Ammon's horn (tissue), 1 donor: ENCODE measurements around the gene KIF12.

Experiments
- DNase-seq: peaks from one replicate; pipeline ENCODE4 v3.0.0-alpha.2; 2016; ENCODE audit warnings: low spot score

The KIF12 gene

GRCh38 chr9:114065304-114065703 is 33.8 kb downstream of the KIF12 start:
- no peak for DNase-seq

- no peak for DNase-seq
These were observed 37.1 kb downstream of the KIF12 start for GRCh38 chr9:114061830-114062474.

- DNase-seq: no peak
These were observed 37.8 kb downstream of the KIF12 start for GRCh38 chr9:114061292-114061691.

DNA sequence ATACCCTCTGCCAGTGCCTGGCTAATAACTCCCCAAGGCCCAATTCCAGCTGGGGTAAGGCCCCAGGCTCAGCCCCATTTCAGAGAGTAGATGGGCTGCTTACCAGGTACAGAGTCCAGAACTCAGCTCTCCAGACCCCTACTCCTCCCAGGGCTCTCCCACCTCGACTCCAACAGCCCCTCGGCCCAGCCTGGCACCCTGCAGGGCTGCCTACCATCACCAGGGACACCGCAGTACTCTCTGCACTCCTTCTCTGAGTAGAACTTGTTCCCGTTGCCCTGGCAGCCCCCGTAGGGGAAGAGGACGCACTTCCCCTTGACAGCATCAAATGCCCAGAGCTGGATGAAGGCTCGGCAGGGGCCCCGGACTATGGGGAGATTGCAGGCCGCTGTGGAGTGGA is 38.4 kb downstream of the KIF12 start:
- no peak for DNase-seq

- no peak for DNase-seq
These were observed 39.0 kb downstream of the KIF12 start for GRCh38 chr9:114060070-114060469.

DNA sequence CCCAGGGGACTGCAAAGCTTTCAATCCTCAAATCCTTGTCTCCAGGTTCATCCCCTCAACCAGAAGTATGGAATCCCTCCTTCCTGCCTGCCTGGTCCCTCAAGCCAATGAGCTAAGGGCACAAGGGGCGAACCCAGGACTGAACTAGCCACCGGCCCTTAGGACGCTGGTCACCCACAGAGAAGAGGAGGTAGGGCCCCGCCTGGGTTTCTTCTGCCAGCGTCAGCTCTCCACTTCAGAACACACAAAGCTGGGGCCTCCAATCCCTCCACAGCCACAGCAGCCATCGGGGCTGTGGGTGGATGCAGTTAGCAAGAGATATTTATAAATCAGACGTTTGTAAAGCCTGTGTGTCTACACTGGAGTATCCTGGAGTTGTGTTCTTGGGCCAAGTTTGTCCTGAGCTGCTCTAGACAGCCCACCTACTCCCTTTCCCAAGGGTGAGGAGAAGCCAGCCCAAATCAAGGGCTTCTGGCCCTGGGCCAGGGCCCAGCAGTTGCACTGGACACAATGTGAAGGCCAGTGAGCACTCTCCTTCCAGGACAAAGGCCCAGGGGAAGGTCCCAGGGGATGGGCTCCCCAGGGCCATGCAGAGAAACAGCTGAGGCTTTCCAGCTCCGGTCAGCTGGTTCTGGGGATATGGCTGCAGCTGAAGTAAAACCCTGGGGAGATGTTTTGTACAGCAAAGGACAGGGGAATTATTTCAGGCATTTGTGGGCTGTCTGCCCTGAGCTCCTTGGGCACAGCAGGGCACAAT is 39.9 kb downstream of the KIF12 start:
- DNase-seq: peak; percentile 29

GRCh38 chr9:114058688-114059046 is 40.4 kb downstream of the KIF12 start:
- DNase-seq: no peak

DNA sequence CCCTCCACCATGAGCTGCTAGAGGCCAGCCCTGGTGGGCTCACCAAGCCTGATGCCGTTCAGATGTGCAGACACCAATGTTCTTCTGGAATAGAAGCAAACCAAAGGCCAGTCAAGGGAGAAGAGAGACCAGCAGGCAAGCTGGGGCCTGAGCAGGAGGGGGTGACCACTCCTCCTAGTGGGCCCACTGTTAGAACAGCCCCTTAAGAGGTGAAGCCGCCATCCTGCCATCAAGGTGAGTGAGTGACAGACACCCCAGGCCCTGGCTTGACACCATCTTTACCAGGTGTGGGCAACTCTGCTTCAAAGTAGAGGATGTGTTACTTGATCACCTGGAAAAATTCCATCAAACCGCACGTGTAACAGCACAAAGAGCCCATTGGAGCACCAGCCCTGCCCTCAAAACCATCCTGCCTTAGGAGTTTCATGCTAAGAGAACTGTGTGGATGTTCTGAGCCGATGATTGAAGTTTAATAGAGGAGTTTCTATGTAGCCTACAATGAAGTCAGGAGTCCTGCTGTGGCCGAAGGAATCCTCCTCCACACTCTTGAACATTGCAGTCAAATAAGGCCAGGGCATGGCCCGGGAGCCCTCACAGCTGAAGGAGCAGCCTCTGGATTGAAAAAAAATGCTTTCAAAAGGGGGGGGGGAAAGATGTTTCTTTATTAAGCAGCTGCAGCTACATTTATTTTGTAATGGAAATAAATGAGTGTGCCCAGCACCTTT is 41.8 kb downstream of the KIF12 start:
- DNase-seq: no peak

DNA sequence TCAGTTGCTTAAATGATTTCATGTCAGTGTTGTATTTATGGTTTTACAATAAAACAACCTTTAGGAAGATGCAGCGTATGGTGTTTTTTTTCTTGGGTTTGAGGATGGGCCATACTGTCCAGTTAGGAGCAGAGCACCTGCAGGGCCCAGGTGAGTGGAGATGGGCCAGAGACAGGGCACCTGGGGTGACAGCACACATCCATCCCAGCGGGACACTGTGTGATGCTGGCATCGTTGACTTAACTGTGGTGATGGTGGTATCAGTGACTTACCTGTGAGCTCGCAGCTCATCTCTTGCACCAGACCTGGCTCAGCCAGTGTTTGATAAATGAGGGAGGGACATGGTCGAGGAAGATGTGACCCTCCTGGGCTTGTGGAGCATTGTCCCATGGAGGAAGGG is 42.6 kb downstream of the KIF12 start:
- DNase-seq: no peak

GRCh38 chr9:114055894-114056293 is 43.2 kb downstream of the KIF12 start:
- DNase-seq: no peak

- no peak for DNase-seq
These were observed 44.0 kb downstream of the KIF12 start for GRCh38 chr9:114055061-114055460.

DNA sequence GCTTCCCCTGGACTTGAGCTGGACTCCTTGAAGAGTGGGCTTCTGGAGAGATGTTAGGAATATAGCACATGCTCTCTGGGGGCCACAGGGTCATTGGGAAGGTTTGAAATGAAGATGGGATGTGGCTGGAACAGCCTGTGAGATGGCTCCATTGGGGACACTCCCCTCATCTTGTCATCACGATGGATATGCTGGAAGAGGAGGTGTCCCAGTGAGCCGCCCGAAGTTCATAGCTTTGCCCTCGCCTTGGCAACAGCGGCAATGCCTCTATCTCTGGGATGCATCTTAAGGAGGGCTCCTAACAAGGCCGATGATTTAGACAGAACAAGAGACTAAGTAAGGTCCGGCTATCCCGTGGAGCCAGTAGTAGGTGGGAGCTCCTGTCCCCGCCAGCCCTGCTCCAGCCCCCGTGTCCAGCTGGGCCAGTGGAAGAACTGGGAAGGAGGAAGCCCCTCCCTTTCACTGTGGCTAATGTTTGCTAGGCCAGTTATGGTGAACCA is 44.9 kb downstream of the KIF12 start:
- no peak for DNase-seq

DNA sequence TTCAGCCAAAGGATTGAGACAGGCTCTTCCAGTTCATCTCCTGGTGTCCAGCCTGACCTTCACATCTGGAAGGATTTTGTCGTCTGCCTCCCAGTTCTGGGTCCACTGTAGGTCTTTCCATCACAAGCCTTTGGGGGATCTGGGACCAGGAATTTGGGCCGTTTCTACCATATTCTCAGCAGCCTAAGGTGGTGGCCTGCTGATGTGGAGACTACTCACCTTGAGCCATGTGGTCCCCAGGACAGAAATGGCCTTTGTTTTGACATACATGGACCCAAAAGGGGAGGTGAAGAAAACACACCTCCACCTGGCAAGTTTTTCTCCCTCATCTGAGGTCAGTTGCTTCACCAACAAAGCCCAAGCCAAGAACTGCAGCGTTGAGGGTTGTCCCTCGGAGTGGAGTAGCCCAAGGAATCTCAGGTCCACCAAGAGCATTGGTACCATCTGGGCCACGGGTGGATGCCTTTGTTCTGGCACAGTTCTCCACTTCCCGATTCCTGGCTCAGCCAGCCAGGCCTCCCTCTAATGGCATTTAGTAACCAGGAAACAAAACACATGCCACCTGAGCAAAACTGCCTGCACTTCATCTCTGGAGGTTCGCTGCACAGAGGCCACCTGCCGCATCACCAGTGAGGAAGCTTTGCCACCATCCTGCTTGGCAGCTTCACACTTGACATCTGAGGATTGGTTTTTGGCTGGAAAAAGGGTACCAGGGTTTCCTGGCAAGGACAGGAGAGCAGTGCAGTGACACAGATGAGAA is 45.7 kb downstream of the KIF12 start:
- no peak for DNase-seq

GRCh38 chr9:114051706-114052105 is 47.4 kb downstream of the KIF12 start:
- no peak for DNase-seq

DNA sequence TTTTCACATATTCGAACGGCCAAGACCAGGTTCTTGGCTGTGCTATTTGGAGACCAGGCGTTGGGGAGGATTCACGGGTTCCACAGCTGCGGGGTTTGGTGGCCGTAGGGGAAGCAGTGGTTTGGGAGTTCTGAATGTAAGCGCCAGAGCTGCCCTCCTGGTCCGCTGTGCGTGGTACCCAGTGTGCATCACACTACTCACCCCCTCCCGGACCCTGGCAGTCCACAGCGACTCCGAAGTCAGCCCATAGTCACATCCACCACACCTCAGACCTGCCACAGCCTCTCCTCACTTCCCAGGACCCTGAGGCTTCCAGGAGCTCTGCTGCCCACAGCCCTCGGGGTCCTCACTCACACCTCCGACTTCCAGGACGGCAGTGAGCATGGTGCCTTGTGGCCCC is 47.8 kb downstream of the KIF12 start:
- no peak for DNase-seq

GRCh38 chr9:114050646-114051045 is 48.4 kb downstream of the KIF12 start:
- no peak for DNase-seq

GRCh38 chr9:114050226-114050568 is 48.9 kb downstream of the KIF12 start:
- no peak for DNase-seq

GRCh38 chr9:114049441-114050225 is 49.5 kb downstream of the KIF12 start:
- no peak for DNase-seq

GRCh38 chr9:114048533-114049415 is 50.3 kb downstream of the KIF12 start:
- DNase-seq: no peak

DNA sequence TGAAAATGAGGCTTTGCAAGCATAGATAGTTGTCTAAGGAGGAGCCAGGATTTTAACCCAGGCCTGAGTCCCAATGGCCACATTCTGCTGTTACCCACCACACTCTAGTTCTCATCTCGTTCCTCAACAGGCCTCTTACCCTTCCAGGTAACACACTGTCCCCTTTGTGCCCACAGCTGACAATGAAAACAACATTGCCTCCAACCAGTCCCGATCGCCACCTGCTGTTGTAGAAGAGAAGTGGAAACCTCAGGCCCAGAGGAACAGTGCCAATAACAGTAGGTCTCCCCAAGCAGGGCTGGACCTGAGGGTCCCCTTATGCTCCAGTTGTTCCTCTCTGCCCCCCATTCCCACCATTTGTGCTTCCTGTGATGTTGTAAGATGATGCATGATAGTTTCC is 51.4 kb downstream of the KIF12 start:
- DNase-seq: no peak

DNA sequence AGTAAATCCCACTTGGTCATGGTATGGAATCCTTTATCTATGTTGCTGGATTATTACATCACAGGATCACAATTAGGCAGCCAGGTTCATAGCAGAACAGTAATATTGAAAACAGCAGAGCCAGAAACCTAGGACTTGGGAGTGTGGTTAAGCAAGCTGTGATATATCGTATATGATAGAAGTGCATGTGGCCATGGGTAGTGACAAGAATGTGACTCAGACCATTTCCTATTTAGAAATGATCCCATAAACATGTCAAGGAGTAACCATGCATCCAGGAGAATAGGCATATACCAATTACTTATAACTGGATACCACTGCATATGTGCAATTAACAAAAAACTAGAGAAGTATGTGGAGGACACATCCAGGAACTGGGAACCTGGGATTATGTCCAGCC is 52.2 kb downstream of the KIF12 start:
- no peak for DNase-seq
